Neural cell (in vitro differentiated cells): ENCODE measurements around the gene OR5B21. TPM values are rescaled to one million over a fixed set of nuclear protein-coding genes. Genes with fewer than 3 reads are reported as not detected.

Experiments
- H2AFZ ChIP-seq: fragments of 200-600, 300-800 bp; sonication (generic), shearing (Covaris generic); 2 replicates; pipeline ENCODE4 v1.6.0; 2014; ENCODE audit warnings: low read depth, mild to moderate bottlenecking, antibody characterized with exemption, low read length, moderate library complexity
- H3F3A ChIP-seq: fragments of 200-600 bp; shearing (Covaris generic); 2 replicates; pipeline ENCODE4 v1.6.1; 2016; ENCODE audit warnings: mild to moderate bottlenecking, moderate library complexity, mixed read lengths, antibody characterized with exemption, low read length; ENCODE audit not compliant: insufficient read depth, poor library complexity, severe bottlenecking
- H3K27ac ChIP-seq: fragments of 200-600, 300-800 bp; sonication (generic), shearing (Covaris generic); 2 replicates; pipeline ENCODE4 v1.5.1; 2014; ENCODE audit warnings: mild to moderate bottlenecking, low read length, moderate library complexity
- H3K27me3 ChIP-seq: fragments of 300-800, 200-600 bp; sonication (generic), shearing (Covaris generic); 2 replicates; pipeline ENCODE4 v1.6.0; 2014; ENCODE audit warnings: mild to moderate bottlenecking, low read depth, low read length, moderate library complexity; ENCODE audit not compliant: insufficient read depth
- H3K36me3 ChIP-seq: fragments of 300-800, 200-600 bp; sonication (generic), shearing (Covaris generic); 2 replicates; pipeline ENCODE4 v1.5.1; 2014; ENCODE audit warnings: mild to moderate bottlenecking, antibody characterized with exemption, low read length, moderate library complexity; ENCODE audit not compliant: insufficient read depth
- H3K4me2 ChIP-seq: fragments of 300-800, 200-600 bp; sonication (generic), shearing (Covaris generic); 2 replicates; pipeline ENCODE4 v1.6.0; 2014; ENCODE audit warnings: mild to moderate bottlenecking, low read length
- H3K4me3 ChIP-seq: fragments of 300-800, 200-600 bp; sonication (generic), shearing (Covaris generic); 2 replicates; pipeline ENCODE4 v1.5.1; 2014; ENCODE audit warnings: mild to moderate bottlenecking, low read length, moderate library complexity
- H3K79me2 ChIP-seq: fragments of 200-600 bp; shearing (Covaris generic); replicated peaks from 2 replicates; pipeline ENCODE4 v1.6.0; 2014; ENCODE audit warnings: mild to moderate bottlenecking, low read length, moderate library complexity; ENCODE audit not compliant: insufficient read depth
- H3K9ac ChIP-seq: fragments of 300-800, 200-600 bp; sonication (generic), shearing (Covaris generic); 2 replicates; pipeline ENCODE4 v1.6.1; 2016; ENCODE audit warnings: mild to moderate bottlenecking, low read length, mixed read lengths
- H3K9me2 ChIP-seq: fragments of 200-600 bp; shearing (Covaris generic); 2 replicates; pipeline ENCODE4 v1.6.1; 2016; ENCODE audit warnings: mild to moderate bottlenecking, low read length, mixed read lengths; ENCODE audit not compliant: insufficient read depth
- H3K9me3 ChIP-seq: fragments of 200-600, 300-800 bp; sonication (generic), shearing (Covaris generic); 2 replicates; pipeline ENCODE4 v1.6.1; 2016; ENCODE audit warnings: mild to moderate bottlenecking, mixed run types, low read length, moderate library complexity, mixed read lengths
- H4K20me1 ChIP-seq: fragments of 200-600 bp; shearing (Covaris generic); 2 replicates; pipeline ENCODE4 v1.6.1; 2016; ENCODE audit warnings: mild to moderate bottlenecking, mixed run types; ENCODE audit not compliant: insufficient read depth
- CTCF ChIP-seq: fragments of 450-650 bp; IDR thresholded peaks from 2 replicates; pipeline ENCODE4 v1.5.1; 2014; ENCODE audit warnings: antibody characterized with exemption, mild to moderate bottlenecking, moderate library complexity; ENCODE audit not compliant: poor library complexity, severe bottlenecking
- EP300 ChIP-seq: fragments of 450-650 bp; conservative IDR thresholded peaks from 2 replicates; pipeline ENCODE4 v1.6.1; 2014; ENCODE audit warnings: antibody characterized with exemption, mild to moderate bottlenecking, moderate library complexity; ENCODE audit not compliant: poor library complexity, severe bottlenecking
- EZH2 ChIP-seq: fragments of 200-600, 300-800 bp; shearing (Covaris generic), sonication (generic); IDR thresholded peaks from 2 replicates; pipeline ENCODE4 v1.6.1; 2014; ENCODE audit warnings: antibody characterized with exemption, low read length, borderline replicate concordance, mild to moderate bottlenecking; ENCODE audit not compliant: insufficient read depth, poor library complexity, severe bottlenecking
- MXI1 ChIP-seq: fragments of 450-650 bp; conservative IDR thresholded peaks from 2 replicates; pipeline ENCODE4 v1.6.1; 2014; ENCODE audit warnings: antibody characterized with exemption, mild to moderate bottlenecking; ENCODE audit not compliant: poor library complexity, severe bottlenecking
- POLR2AphosphoS5 ChIP-seq: IDR thresholded peaks from 2 replicates; pipeline ENCODE4 v1.6.1; 2012
- RAD21 ChIP-seq: fragments of 450-650 bp; conservative IDR thresholded peaks from 2 replicates; pipeline ENCODE4 v1.6.1; 2014; ENCODE audit warnings: antibody characterized with exemption, mild to moderate bottlenecking, moderate library complexity
- REST ChIP-seq: IDR thresholded peaks from 2 replicates; pipeline ENCODE4 v1.6.1; 2012; ENCODE audit warnings: borderline replicate concordance
- SMC3 ChIP-seq: fragments of 450-650 bp; conservative IDR thresholded peaks from 2 replicates; pipeline ENCODE4 v1.6.1; 2014; ENCODE audit warnings: antibody characterized with exemption, mild to moderate bottlenecking, moderate library complexity; ENCODE audit not compliant: poor library complexity
- TAF1 ChIP-seq: IDR thresholded peaks from 2 replicates; pipeline ENCODE4 v1.6.1; 2012; ENCODE audit warnings: low read depth
- polyA plus RNA-seq: library from polyadenylated mRNA; depleted of rRNA; stranded (reverse); fragments of >200 nt; gene quantifications from 2 replicates; pipeline ENCODE4 v1.2.3, GENCODE V29; 2014

OR5B21 gene
- polyA plus RNA-seq, 1 donor from 2014 or later, result not detected

- Histone ChIP-seq H2AFZ (no peak overlapping the region), H3K9me3 (no peaks in the 10 kb centered on the region), H4K20me1 (no peaks in the 10 kb centered on the region), H3K4me3 (no peak overlapping the region), H3K4me2 (no peak overlapping the region), H3K27ac (no peak overlapping the region), H3K36me3 (no peaks in the 10 kb centered on the region), H3K9ac (no peak overlapping the region), H3K27me3 (no peaks in the 10 kb centered on the region), H3K79me2 (no peaks in the 10 kb centered on the region), H3K9me2 (no peaks in the 10 kb centered on the region), H3F3A (no peaks in the 10 kb centered on the region)
- TF ChIP-seq RAD21, result no peak
- no peak for TF ChIP-seq TAF1
- TF ChIP-seq POLR2AphosphoS5, result no peak
- TF ChIP-seq CTCF, result no peak
- TF ChIP-seq MXI1, result no peak
- TF ChIP-seq EZH2, result no peak
- TF ChIP-seq EP300, result no peak
- TF ChIP-seq SMC3, result no peak
- TF ChIP-seq REST, result no peak
Measured at GRCh38 chr11:58498464-58498863, 9.4 kb downstream of the OR5B21 start.

- H3K36me3 ChIP-seq, result no peaks in the 10 kb centered on the region
Measured at GRCh38 chr11:58497951-58498350, 10.0 kb downstream of the OR5B21 start.

More at GRCh38 chr11:58497951-58498350, 10.0 kb downstream of the OR5B21 start:
- H3K9me3 ChIP-seq, result no peaks in the 10 kb centered on the region
- no peaks in the 10 kb centered on the region for H3K79me2 ChIP-seq
- TF ChIP-seq POLR2AphosphoS5, result no peak
- TF ChIP-seq SMC3, result no peak
- TF ChIP-seq EP300, result no peak
- no peak for TF ChIP-seq CTCF
- TF ChIP-seq REST, result no peak
- TF ChIP-seq EZH2, result no peak
- no peak for TF ChIP-seq TAF1
- no peak for TF ChIP-seq MXI1
- no peak for TF ChIP-seq RAD21
- no peaks in the 10 kb centered on the region for H3K9me2 ChIP-seq
- H3K4me3 ChIP-seq, result no peak overlapping the region
- no peak overlapping the region for H3K9ac ChIP-seq
- no peak overlapping the region for H3K27ac ChIP-seq
- H2AFZ ChIP-seq, result no peak overlapping the region
- no peaks in the 10 kb centered on the region for H3K27me3 ChIP-seq
- no peaks in the 10 kb centered on the region for H4K20me1 ChIP-seq
- H3K4me2 ChIP-seq, result no peak overlapping the region
- H3F3A ChIP-seq, result no peaks in the 10 kb centered on the region
